HG03469 (cell line): ENCODE measurements around the gene TMEFF1.
"Not testable (repeated sequence)": the region's sequence is repeated elsewhere in the genome, so short reads cannot be mapped to it uniquely, and the experiment has no call there.

Experiments used
- ATAC-seq: cut with Tn5 transposase; IDR thresholded peaks from one replicate; pipeline ENCODE4 v1.9.1; 2021; ENCODE audit warnings: mild to moderate bottlenecking, moderate library complexity, moderate number of reproducible peaks; ENCODE audit not compliant: unreplicated experiment

The TMEFF1 gene

GRCh38 chr9:100486479-100487176 is 13.7 kb downstream of the TMEFF1 start:
- no peak for ATAC-seq

GRCh38 chr9:100488177-100488576 is 15.2 kb downstream of the TMEFF1 start:
- no peak for ATAC-seq

- ATAC-seq, result no peak
Measured at GRCh38 chr9:100489836-100490235, 16.9 kb downstream of the TMEFF1 start.

- no peak for ATAC-seq
Measured at GRCh38 chr9:100492952-100493351, 20.0 kb downstream of the TMEFF1 start.

- no peak for ATAC-seq
Measured at GRCh38 chr9:100498592-100498991, 25.6 kb downstream of the TMEFF1 start.

- ATAC-seq, result no peak
Measured at GRCh38 chr9:100499460-100499859, 26.5 kb downstream of the TMEFF1 start.

- no peak for ATAC-seq
Measured at GRCh38 chr9:100499866-100500265, 26.9 kb downstream of the TMEFF1 start.

GRCh38 chr9:100505564-100506159 is 32.7 kb downstream of the TMEFF1 start:
- ATAC-seq, result no peak

- ATAC-seq, result not testable (repeated sequence)
Measured at GRCh38 chr9:100507350-100507749, 34.4 kb downstream of the TMEFF1 start.

- no peak for ATAC-seq
Measured at GRCh38 chr9:100511205-100511604, 38.3 kb downstream of the TMEFF1 start.

GRCh38 chr9:100515578-100516494 is 42.9 kb downstream of the TMEFF1 start:
- no peak for ATAC-seq

- no peak for ATAC-seq
Measured at GRCh38 chr9:100521282-100521681, 48.3 kb downstream of the TMEFF1 start.

- no peak for ATAC-seq
Measured at GRCh38 chr9:100525563-100525962, 52.6 kb downstream of the TMEFF1 start.

- not testable (repeated sequence) for ATAC-seq
Measured at GRCh38 chr9:100527180-100527794, 54.3 kb downstream of the TMEFF1 start.

GRCh38 chr9:100534401-100534800 is 61.5 kb downstream of the TMEFF1 start:
- ATAC-seq, result no peak

GRCh38 chr9:100540327-100540726 is 67.4 kb downstream of the TMEFF1 start:
- no peak for ATAC-seq

GRCh38 chr9:100549048-100549447 is 76.1 kb downstream of the TMEFF1 start:
- no peak for ATAC-seq

- ATAC-seq, result no peak
Measured at GRCh38 chr9:100554935-100555401, 82.0 kb downstream of the TMEFF1 start.

GRCh38 chr9:100555471-100555870 is 82.5 kb downstream of the TMEFF1 start:
- ATAC-seq, result peak; percentile 87

GRCh38 chr9:100557053-100557452 is 84.1 kb downstream of the TMEFF1 start:
- no peak for ATAC-seq

- ATAC-seq, result no peak
Measured at GRCh38 chr9:100561256-100561655, 88.3 kb downstream of the TMEFF1 start.
